Mesangial cell (primary cell): ENCODE data around the gene MPPED2. TPM values are rescaled to one million over a fixed set of nuclear protein-coding genes. Genes with fewer than 3 reads are reported as not detected.

Experiments used
- total RNA-seq: library from RNA; depleted of rRNA; stranded (reverse); fragments of >200 nt; gene quantifications from 2 replicates; pipeline ENCODE4 v1.2.3, GENCODE V29; 2015

Gene MPPED2, protein sequence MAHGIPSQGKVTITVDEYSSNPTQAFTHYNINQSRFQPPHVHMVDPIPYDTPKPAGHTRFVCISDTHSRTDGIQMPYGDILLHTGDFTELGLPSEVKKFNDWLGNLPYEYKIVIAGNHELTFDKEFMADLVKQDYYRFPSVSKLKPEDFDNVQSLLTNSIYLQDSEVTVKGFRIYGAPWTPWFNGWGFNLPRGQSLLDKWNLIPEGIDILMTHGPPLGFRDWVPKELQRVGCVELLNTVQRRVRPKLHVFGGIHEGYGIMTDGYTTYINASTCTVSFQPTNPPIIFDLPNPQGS
- 0.25 TPM in 1 of 2 replicates, not detected in the other for total RNA-seq

DNA sequence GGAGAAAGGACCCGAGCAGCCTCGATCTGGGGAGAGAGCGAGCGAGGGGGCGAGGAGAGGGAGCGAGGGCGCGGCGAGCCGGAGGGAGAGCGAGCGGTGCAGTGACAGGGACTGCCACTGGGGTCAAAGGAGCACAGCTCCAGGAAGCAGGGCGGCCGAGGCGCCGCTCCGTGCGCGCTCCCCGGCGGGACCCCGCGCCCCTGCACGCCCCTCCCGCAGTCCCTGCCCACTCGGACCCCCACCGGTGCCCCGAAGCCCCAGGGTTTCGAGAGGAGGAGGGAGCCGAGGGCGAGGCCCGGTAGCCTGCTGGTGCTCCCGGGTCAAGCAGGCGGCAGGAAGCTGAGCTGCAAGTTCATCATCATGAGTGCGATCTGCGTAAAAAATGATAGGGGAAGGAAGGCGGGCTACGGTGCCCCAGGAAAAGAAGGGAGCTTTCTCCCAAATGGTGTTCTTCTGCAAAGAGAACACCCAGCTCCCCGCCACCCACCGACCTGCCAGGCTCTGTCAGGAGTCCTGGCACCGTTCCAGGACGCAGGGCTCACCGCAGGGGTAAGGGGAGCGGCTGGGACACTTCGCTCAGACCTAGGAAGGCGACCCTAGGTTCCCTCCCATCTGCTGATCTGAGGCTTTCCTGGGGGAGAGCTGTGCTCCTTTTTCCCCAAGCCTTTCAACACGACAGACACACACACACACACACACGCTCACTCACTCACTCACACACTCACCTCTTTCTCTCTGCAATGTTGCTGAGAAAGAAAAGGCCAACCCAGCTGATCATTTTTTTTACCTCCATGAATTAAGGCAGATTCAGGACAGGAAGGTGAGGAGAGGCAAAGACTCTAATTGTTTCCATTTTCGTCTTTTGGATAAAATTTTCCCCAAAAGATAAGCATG, at the start of gene MPPED2:
Gene MPPED2, minus strand, starts transcription at position 103 of the 894 bp plus-strand sequence. CDS start 5,980 bp downstream, outside the sequence.

